ENCODE results near the gene SOX6. TPM values are rescaled to one million over a fixed set of nuclear protein-coding genes. Genes with fewer than 3 reads are reported as not detected.

The SOX6 gene
- total RNA-seq, 1 donor from 2014 or later, result not detected

GRCh38 chr11:16365581-16366228, 9.4 kb upstream of the SOX6 start:
- intact Hi-C loops (cut with micrococcal nuclease), result no loop called here

- intact Hi-C loops (cut with micrococcal nuclease), result no loop called here
These were observed 7.9 kb upstream of the SOX6 start for GRCh38 chr11:16364254-16364653.

GRCh38 chr11:16363706-16364105, 7.4 kb upstream of the SOX6 start:
- intact Hi-C loops (cut with micrococcal nuclease), result no loop called here

DNA sequence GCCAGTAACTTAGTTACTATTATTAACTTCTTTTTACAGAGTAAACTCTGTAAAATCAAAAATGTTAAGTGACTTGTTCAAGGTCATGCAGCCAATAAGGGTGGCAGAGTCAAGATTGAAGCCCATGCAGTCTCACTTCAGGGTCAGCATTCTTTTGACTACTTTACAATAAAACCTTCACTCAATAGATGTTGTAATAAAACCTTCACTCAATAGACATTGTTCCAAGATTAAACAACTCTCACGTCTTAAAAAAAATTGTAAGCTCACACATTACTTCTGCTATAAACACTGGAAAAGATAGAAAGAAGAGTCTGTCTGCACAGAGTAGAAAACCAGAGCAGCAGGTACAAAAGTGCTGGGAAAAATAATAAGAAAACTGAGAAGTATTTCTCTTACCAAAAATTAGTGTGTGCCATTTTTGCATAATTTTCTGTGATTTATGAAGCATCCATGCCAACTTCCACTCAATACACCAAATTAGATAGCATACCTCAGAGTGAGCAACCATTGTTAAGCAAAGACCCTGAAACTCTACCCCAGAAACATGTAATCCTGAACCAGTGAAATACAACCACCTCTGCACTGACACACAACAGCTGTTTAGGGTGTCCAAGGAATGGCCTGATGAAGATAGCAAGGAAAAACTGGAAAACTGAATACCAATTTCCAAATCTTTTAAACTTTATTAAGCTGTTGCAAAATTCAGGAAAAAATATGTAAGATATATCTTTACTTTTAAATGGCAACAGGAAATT, 4.9 kb upstream of the SOX6 start:
- intact Hi-C loops (cut with micrococcal nuclease), result no loop called here

- intact Hi-C loops (cut with micrococcal nuclease), result no loop called here
These were observed 3.0 kb upstream of the SOX6 start for GRCh38 chr11:16359369-16359768.

- intact Hi-C loops (cut with micrococcal nuclease), result no loop called here
These were observed 2.4 kb upstream of the SOX6 start for GRCh38 chr11:16358726-16359125.

DNA sequence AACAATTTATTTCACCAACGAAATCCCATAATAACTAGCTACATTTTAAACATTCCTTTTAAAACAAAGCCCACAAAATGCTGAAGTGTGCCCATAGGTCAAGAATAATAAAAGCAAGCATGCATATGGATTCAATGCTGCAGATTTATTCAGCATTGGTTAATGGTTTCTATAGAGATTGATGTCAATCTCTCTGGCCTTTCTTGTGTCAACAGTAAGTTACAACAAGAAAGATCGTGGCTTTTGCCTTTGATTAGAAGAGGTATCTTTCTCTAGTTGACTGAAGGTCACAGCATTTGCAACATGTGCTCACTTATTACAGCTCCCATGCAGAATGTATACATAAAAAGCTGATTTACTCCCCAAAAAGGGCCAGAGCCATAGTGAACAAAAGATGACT, 1.4 kb upstream of the SOX6 start:
- intact Hi-C loops (cut with micrococcal nuclease), result no loop called here

DNA sequence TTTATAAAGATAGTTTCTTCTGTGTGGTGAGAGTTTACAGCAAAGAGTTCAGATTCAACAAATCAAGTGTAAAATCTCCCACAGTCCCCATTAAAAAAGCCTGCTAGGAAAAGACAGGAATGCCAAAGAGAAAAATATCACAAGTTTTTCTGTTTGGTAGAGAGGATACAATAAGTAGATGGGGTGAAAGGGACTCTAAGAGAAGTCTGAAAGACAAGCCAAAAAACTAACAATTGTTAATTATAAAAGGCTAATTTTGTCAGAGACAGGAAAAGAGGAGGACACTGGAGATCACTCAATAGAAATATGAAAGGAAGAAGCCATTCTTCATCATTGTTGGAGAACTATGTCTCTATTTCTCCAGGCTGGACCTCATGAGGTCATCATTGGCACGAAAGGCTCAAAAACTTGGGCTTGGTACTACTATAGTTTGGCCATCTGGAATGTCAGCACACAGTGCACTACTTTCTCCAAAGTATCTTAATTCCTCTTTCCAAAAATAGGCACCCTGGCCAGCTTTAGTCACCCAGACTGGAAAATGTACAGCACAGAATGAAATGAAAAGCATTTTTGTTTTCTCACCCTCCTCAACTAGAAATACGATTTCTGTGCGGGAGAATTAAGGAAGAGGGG, 531 bp upstream of the SOX6 start:
- intact Hi-C loops (cut with micrococcal nuclease), result no loop called here

DNA sequence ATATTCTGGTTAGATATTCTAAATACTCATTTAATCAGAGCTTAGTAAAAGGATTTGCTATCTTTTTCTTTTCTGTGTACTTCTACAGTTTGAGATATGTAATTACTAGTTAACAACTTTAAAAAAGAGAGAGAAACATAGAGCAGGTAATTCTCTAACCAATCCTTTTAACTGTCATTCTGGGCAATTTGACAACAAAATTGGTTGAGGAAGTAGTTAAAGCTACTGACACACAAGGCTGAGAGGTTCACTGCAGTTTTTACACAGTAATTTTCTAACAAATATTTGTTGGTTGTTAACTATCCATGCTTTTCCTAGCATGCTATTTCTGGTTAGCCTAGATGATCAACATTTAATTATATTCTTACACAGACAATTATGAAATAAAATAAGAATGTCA, 3.6 kb downstream of the SOX6 start:
- intact Hi-C loops (cut with micrococcal nuclease), result no loop called here

GRCh38 chr11:16350125-16350524, 6.2 kb downstream of the SOX6 start:
- intact Hi-C loops (cut with micrococcal nuclease), result no loop called here

- intact Hi-C loops (cut with micrococcal nuclease), result no loop called here
These were observed 8.2 kb downstream of the SOX6 start for GRCh38 chr11:16347928-16348685.

GRCh38 chr11:16346975-16347374, 9.4 kb downstream of the SOX6 start:
- intact Hi-C loops (cut with micrococcal nuclease), result no loop called here

DNA sequence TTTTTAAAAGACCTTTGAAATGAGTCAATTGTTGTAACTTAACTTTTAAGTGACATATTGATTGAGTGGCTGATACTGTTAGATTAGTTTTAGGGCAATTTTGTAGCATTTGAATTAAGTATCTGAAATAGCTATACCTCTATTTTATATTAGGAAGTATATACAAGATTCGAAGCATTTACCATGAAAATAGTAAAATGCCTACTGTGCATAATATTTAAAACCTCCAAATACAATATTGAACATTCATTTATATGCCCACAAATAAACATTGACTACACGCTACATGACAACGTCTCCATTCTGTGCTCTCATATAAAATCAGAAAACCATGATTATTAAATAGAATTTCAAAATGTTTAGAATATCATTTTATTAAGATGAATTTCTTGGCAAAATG, 14.5 kb downstream of the SOX6 start:
- intact Hi-C loops (cut with micrococcal nuclease), result no loop called here

- intact Hi-C loops (cut with micrococcal nuclease), result no loop called here
These were observed 18.0 kb downstream of the SOX6 start for GRCh38 chr11:16338393-16338792.

DNA sequence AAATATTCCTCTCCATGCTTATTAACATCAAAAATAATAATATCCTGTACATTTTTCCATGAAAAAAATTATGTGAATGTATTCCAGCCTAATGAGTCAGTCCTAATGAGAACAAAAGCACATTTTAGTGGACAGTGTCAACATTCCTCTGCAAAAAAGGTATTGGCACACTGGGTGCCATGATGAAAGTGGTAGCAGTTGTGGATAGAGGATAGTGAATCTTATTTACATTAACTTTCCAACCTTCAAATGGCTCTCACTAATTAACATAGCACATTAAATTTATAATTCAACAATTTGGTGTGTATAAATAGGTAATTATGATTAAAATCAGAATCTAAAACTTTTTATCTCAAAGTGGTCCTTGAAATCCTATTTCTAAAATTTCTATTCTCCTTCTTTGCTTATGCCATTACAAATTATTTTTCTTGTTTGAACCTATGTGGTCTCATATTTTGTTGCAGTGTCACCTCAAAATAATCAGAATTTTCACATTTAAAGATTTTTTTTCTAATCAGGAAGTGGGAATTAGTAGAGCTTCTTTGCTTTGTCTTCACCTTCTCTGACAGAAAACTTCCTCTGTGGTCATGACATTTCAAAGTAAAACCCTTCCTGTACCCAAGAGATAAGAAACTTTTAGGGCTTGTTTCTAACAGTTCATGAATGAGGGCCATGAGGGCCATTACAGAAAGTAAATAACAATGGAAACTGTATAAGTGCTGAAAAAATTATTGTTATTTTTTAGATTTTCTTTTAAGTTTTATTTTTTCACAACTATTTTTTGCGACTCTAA, 18.7 kb downstream of the SOX6 start:
- intact Hi-C loops (cut with micrococcal nuclease), result no loop called here

DNA sequence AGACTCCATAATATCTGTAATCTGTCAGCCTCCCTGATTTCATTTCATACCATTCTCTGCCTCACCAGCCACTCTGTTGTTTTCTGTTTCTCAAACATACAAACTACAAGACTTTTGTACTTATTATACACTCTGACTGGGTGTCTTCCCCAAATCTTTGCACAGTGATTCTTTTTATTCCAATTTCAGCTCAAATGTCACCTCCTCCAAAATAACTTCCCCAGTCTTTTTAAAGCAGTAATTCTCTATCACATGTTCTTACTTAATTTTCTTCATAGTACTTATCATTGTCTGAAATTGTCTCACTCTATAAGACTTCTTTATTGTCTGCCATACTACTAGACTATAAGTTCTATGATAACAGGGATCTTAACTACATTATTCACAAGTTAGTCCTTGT, 19.6 kb downstream of the SOX6 start:
- intact Hi-C loops (cut with micrococcal nuclease), result no loop called here

DNA sequence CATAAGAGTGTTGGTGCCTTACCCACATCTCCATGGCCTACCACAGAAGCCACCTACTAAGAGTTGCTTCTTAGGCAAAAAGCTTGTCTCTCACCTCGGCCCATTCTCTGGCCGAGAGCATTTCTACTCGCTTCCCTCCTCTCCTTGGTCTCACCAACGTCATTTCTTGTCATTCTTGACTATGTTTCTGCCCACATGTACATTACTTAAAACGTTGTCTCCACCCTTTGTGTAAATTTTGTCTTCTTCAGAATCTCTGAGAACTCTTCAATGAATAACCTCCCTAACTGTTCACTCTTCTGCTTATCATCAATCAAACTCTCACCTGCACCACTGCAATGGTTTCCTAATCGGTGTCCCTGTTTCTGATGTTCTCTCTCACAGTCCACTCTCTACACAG, 20.1 kb downstream of the SOX6 start:
- intact Hi-C loops (cut with micrococcal nuclease), result no loop called here

- intact Hi-C loops (cut with micrococcal nuclease), result no loop called here
These were observed 20.9 kb downstream of the SOX6 start for GRCh38 chr11:16335236-16335962.

DNA sequence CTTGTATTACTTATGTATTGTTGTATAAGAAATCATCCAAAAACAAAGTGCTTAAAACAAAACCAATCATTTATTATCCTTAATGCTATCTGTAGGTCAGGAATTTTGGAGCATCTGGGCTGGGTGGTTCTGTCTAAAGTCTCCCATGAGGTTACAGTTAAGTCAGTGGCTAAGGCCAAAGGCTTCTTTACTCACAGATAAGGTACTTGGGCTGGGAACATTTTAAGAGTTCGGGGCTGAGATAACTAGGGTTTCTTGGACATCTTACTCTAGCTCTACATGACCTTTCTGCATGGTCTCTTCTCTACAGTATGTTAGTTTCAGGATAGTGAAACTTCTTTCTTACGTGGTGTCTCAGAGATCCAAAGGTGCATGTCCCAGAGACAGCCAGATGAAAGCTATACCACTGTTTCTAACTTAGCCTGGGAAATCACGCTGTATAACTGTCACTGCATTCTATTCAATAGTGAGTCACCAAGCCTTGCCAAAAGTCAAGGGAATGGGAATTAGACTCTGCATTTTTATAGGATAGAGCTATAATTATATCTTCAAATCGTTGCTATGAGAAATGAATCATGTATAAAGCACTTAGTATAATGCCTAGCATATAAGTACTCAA, 29.6 kb downstream of the SOX6 start:
- intact Hi-C loops (cut with micrococcal nuclease), result no loop called here

DNA sequence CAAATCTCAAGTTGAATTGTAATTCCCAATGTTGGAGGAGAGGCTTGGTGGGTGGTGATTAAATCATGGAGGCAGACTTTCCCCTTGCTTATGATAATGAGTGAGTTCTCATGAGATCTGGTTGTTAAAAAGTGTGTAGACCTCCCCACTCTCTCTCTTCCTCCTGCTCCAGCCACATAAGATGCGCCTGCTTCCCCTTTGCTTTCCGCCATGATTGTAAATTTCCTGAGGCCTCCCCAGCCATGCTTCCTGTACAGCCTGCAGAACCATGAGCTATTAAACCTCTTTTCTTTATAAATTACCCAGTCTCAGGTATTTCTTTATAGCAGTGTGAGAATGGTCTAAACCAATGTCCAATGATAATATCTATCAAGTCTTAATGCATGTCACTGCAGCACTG, 34.2 kb downstream of the SOX6 start:
- intact Hi-C loops (cut with micrococcal nuclease), result no loop called here

All from T-helper 2 cell treated with Interferon-gamma antibody and Interleukin-4, amounts not matched to agents 100 ng/mL and 5 ng/mL, for 36 hours (primary cell).